ENCODE measurements around the gene SEC11A. TPM values are rescaled to one million over a fixed set of nuclear protein-coding genes. Genes with fewer than 3 reads are reported as not detected.
"Not testable (repeated sequence)": the region's sequence is repeated elsewhere in the genome, so short reads cannot be mapped to it uniquely, and the experiment has no call there.

The SEC11A gene
- total RNA-seq, 1 donor from 2014 or later: 108 TPM

GRCh38 chr15:84645997-84646396 lies 69.9 kb downstream of the SEC11A start:
- intact Hi-C loops (cut with micrococcal nuclease): no loop called here

- intact Hi-C loops (cut with micrococcal nuclease): no loop called here
Observed at GRCh38 chr15:84645496-84645895, 70.4 kb downstream of the SEC11A start.

- intact Hi-C loops (cut with micrococcal nuclease): no loop called here
Observed at GRCh38 chr15:84643838-84644237, 72.1 kb downstream of the SEC11A start.

- intact Hi-C loops (cut with micrococcal nuclease): not testable (repeated sequence)
Observed at GRCh38 chr15:84642640-84643039, 73.3 kb downstream of the SEC11A start.

GRCh38 chr15:84641871-84642270 lies 74.1 kb downstream of the SEC11A start:
- intact Hi-C loops (cut with micrococcal nuclease): not testable (repeated sequence)

GRCh38 chr15:84638103-84638502 lies 77.8 kb downstream of the SEC11A start:
- intact Hi-C loops (cut with micrococcal nuclease): no loop called here

GRCh38 chr15:84634228-84634837 lies 81.6 kb downstream of the SEC11A start:
- intact Hi-C loops (cut with micrococcal nuclease): loop anchor here (1.0 kb wide), 1 partner anchor 294 kb away; no protein-coding TSS in a partner anchor

GRCh38 chr15:84633311-84634227 lies 82.4 kb downstream of the SEC11A start:
- intact Hi-C loops (cut with micrococcal nuclease): loop anchor here (1.0 kb wide), 4 partner anchors 21 to 295 kb away; partner anchors contain the start of genes SEC11A and WDR73

- intact Hi-C loops (cut with micrococcal nuclease): loop anchor here (1.0 kb wide), 1 partner anchor 81 kb away; no protein-coding TSS in a partner anchor
Observed at GRCh38 chr15:84631706-84632272, 84.2 kb downstream of the SEC11A start.

GRCh38 chr15:84629033-84629432 lies 86.9 kb downstream of the SEC11A start:
- intact Hi-C loops (cut with micrococcal nuclease): no loop called here

GRCh38 chr15:84625123-84625522 lies 90.8 kb downstream of the SEC11A start:
- intact Hi-C loops (cut with micrococcal nuclease): no loop called here

- intact Hi-C loops (cut with micrococcal nuclease): no loop called here
Observed at GRCh38 chr15:84624359-84624758, 91.6 kb downstream of the SEC11A start.

- intact Hi-C loops (cut with micrococcal nuclease): no loop called here
Observed at GRCh38 chr15:84621358-84621979, 94.5 kb downstream of the SEC11A start.

- intact Hi-C loops (cut with micrococcal nuclease): no loop called here
Observed at GRCh38 chr15:84620626-84621025, 95.3 kb downstream of the SEC11A start.

Other genes with a start within 250 kb of the SEC11A start
- gene ZSCAN2, start 115.1 kb downstream of the SEC11A start, total RNA-seq: 5.1 and 6.5 TPM in 2 replicates
- 25.7 and 27.5 TPM in 2 replicates for gene WDR73, start 61.9 kb downstream of the SEC11A start, total RNA-seq
- 3.2 and 3.7 TPM in 2 replicates for gene NMB, start 57.9 kb downstream of the SEC11A start, total RNA-seq
- gene ZNF592, start 32.5 kb upstream of the SEC11A start, total RNA-seq: 40.1 and 42.6 TPM in 2 replicates
- gene ALPK3, start 101.2 kb upstream of the SEC11A start, total RNA-seq: 0.29 and 0.49 TPM in 2 replicates
- not detected in 2 replicates for gene SLC28A1, start 168.5 kb upstream of the SEC11A start, total RNA-seq

Data from T-helper 1 cell treated with Interleukin-12 subunit alpha and Interleukin-12 subunit beta and Interleukin-4 antibody, amounts not matched to agents 30 ng/mL and 1 ng/mL, for 36 hours (primary cell).